Psoas muscle (tissue), 8 donors: ENCODE results near the gene WBP2NL. TPM values are rescaled to one million over a fixed set of nuclear protein-coding genes. Genes with fewer than 3 reads are reported as not detected.

Experiments
- ATAC-seq, 4 donors: fragments of 200-7000 bp; cut with Tn5 transposase; one replicate each; pipeline ENCODE4 v1.9.1; 2020; ENCODE audit warnings: moderate library complexity in 3 of 4, mild to moderate bottlenecking in 2 of 4
- DNase-seq, 2 donors: peaks; one replicate each; pipeline ENCODE4 v3.0.0-alpha.2; 2020
- H3K27ac ChIP-seq: fragments of 200-600 bp; one replicate; pipeline ENCODE4 v1.8.0; 2022
- H3K27me3 ChIP-seq, 3 donors: fragments of 200-600 bp in 1 of 3; one replicate each; pipeline versions ENCODE4 v1.6.1 to v1.8.0; 2013 to 2022; ENCODE audit warnings: low read length in 2 of 3, mild to moderate bottlenecking in 2 of 3, moderate library complexity in 1 of 3; ENCODE audit not compliant: insufficient read depth in 3 of 3
- H3K36me3 ChIP-seq, 2 donors: fragments of 200-600 bp in 1 of 2; one replicate each; pipeline versions ENCODE4 v1.6.1 to v1.8.0; 2013 to 2022; ENCODE audit warnings: low read depth in 1 of 2, mild to moderate bottlenecking in 1 of 2, moderate library complexity in 1 of 2; ENCODE audit not compliant: insufficient read depth in 1 of 2
- H3K4me1 ChIP-seq: fragments of 200-600 bp; one replicate; pipeline ENCODE4 v1.8.0; 2022
- H3K4me3 ChIP-seq: fragments of 200-600 bp; one replicate; pipeline ENCODE4 v1.8.0; 2022; ENCODE audit warnings: mild to moderate bottlenecking
- H3K9me3 ChIP-seq: fragments of 200-600 bp; one replicate; pipeline ENCODE4 v1.8.0; 2022
- CTCF ChIP-seq: fragments of 200-600 bp; IDR thresholded peaks from one replicate; pipeline ENCODE4 v1.8.0; 2022; ENCODE audit warnings: antibody characterized with exemption
- WGBS, 3 donors: extraction: QIAGEN DNeasy Blood & Tissue Kit; methylation state at CpG; one replicate each; pipeline versions ENCODE4 v1.1.6 to v1.1.7; 2013; 5-methylcytosine and 5-hydroxymethylcytosine counted together
- intact Hi-C, 2 donors: fragments of 100-400 bp; cut with DNase I; formaldehyde crosslinking; loops; one replicate each; pipeline versions ENCODE4 v1.11.0 to v1.14.2; 2022
- polyA plus RNA-seq, 3 donors: library from polyadenylated mRNA; stranded (reverse); fragments of 200-250 nt; gene quantifications; one replicate each; pipeline ENCODE4 v1.2.3, GENCODE V29; 2013
- total RNA-seq, 4 donors: library from RNA; stranded (reverse); fragmentation: NEBNext Ultra II Directional in 2 of 4; extraction: Animal tissue kit (Norgen Biotek cat#: 25700) in 2 of 4; gene quantifications; one replicate each; pipeline versions ENCODE4 v1.2.1 to v1.2.4, GENCODE V29; 2021 to 2023
- donor health status: healthy with polysubstance abuse.
- donor health status: DM: no; HTN: no; CAD: no; lungs with moderate emphysema.
- donor health status: Bipolar disorder and iron deficiency.
- donor health status: healthy.
- donor health status: DM: yes; HTN: yes; CAD: no.
- donor health status: DM: no; HTN: no; CAD: no.
- donor health status: DM: no; HTN: no; CAD: no.
- donor health status: DM: yes; HTN: yes; CAD: no.

The WBP2NL gene
- total and polyA plus RNA-seq, 7 donors: 0.22 to 1.7 (median 0.39) TPM; not detected in 1

DNA sequence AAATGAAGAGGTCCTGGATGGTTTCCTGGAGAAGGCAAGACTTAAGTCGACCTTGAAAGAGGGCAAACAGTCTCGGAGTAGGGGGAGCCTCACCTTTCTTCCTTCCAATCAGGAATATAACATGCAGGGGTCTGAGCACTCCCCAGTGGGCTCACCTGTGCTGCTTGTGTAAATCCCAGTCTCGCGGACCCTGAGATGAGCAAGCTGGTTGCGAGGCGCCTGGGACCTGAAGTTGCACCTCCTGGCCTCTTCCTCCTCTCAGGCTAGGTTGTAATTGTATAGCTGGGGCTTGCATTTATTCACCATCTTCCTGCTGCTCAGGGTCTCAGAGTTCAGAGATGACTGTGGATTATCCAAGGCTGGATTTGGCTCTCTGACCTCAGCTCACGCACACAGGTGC, 7.5 kb upstream of the WBP2NL start:
- WGBS, 3 donors: 92 to 95% (median 92%) methylated on average over 7 of the region's 7 CpGs
- H3K36me3 ChIP-seq: no peaks in the 10 kb centered on the region

GRCh38 chr22:41992496-41992895, 6.1 kb upstream of the WBP2NL start:
- ATAC-seq (no peak), DNase-seq (no peak)
- Histone ChIP-seq H3K4me3 (no peak overlapping the region), H3K36me3 (no peaks in the 10 kb centered on the region), H3K27ac (no peak overlapping the region), H3K4me1 (no peaks in the 10 kb centered on the region), H3K27me3 (peaks cover 0 to 2% (median 1%) of the 10 kb centered on the region in 3 donors), H3K9me3 (no peaks in the 10 kb centered on the region)
- no peak for TF ChIP-seq CTCF
- intact Hi-C loops: no loop called here
- 86 to 92% (median 87%) methylated on average over 5 of the region's 5 CpGs for WGBS, 3 donors

More for the DNA sequence above, 7.5 kb upstream of the WBP2NL start:
- Histone ChIP-seq H3K9me3 (no peaks in the 10 kb centered on the region), H3K4me1 (no peaks in the 10 kb centered on the region), H3K27ac (no peak overlapping the region), H3K27me3 (peaks cover 0 to 3% (median 0%) of the 10 kb centered on the region in 3 donors), H3K4me3 (no peak overlapping the region)
- no peak for TF ChIP-seq CTCF
- ATAC-seq: no peak
- intact Hi-C loops: no loop called here
- DNase-seq: no peak

DNA sequence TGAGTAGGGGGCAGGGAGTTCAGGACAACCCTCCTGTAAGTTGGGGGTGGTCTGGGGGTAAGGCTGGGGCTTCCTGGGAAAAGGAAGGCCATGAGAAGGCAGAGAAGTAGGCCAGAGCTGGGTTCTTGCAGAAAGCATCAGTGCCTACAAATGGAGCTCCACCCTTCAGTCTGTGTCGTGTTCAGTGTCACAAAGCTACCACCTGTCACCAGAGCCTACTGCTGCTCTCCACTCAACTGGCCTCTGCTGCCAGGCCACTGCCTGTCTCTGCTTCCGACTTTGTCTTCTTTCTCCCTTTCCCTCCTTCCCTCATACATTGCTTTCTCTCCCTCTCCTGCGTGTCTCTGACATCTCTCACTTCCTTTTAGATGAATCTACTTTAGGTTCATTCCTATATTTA, 3.4 kb upstream of the WBP2NL start:
- ATAC-seq (no peak), DNase-seq (no peak)
- Histone ChIP-seq H3K4me1 (no peaks in the 10 kb centered on the region), H3K36me3 (no peaks in the 10 kb centered on the region), H3K9me3 (no peaks in the 10 kb centered on the region), H3K27me3 (peaks cover 0 to 2% (median 0%) of the 10 kb centered on the region in 3 donors), H3K4me3 (no peak overlapping the region), H3K27ac (no peak overlapping the region)
- 43 to 55% (median 53%) methylated on average over 3 of the region's 3 CpGs for WGBS, 3 donors
- TF ChIP-seq CTCF: no peak
- intact Hi-C loops: no loop called here

GRCh38 chr22:41996826-41997225, 1.8 kb upstream of the WBP2NL start:
- WGBS, 3 donors: 67 to 73% (median 68%) methylated on average over 5 of the region's 5 CpGs
- H3K4me1 ChIP-seq: no peaks in the 10 kb centered on the region
- peaks cover 0 to 2% (median 0%) of the 10 kb centered on the region in 3 donors for H3K27me3 ChIP-seq
- no peak for DNase-seq
- no peak overlapping the region for H3K27ac ChIP-seq
- no peak overlapping the region for H3K4me3 ChIP-seq
- no peak for TF ChIP-seq CTCF
- no peak for ATAC-seq
- H3K9me3 ChIP-seq: no peaks in the 10 kb centered on the region
- peaks cover 0 to 6% of the 10 kb centered on the region in 2 donors for H3K36me3 ChIP-seq
- intact Hi-C loops: no loop called here

DNA sequence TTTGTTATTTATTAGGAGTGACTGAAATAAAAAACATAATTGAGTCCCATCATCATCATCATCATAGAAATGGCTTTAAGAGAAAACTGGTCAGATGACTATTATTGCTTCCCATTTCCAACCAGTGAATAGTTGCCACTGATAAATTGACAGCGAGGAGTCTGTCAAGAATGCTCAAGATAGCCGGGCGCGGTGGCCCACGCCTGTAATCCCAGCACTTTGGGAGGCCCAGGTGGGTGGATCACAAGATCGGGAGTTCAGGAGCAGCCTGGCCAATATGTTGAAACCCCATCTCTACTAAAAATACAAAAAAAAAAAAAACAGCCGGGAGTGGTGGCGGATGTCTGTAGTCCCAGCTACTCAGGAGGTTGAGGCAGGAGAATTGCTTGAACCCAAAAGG, 1.9 kb downstream of the WBP2NL start:
- H3K4me3 ChIP-seq: no peak overlapping the region
- intact Hi-C loops: no loop called here
- peaks cover 0 to 6% of the 10 kb centered on the region in 2 donors for H3K36me3 ChIP-seq
- WGBS, 3 donors: 88 to 92% (median 92%) methylated on average over 8 of the region's 8 CpGs
- ATAC-seq (no peak), DNase-seq (no peak)
- H3K27ac ChIP-seq: no peak overlapping the region
- peaks cover 0 to 2% (median 0%) of the 10 kb centered on the region in 3 donors for H3K27me3 ChIP-seq
- H3K4me1 ChIP-seq: no peaks in the 10 kb centered on the region
- no peaks in the 10 kb centered on the region for H3K9me3 ChIP-seq
- no peak for TF ChIP-seq CTCF
